ENCODE results near the gene IER5. TPM values are rescaled to one million over a fixed set of nuclear protein-coding genes. Genes with fewer than 3 reads are reported as not detected.

The IER5 gene
- total RNA-seq, 4 donors from 2014 or later = 4.9 to 9.9 (median 6.4) TPM

GRCh38 chr1:181126871-181127587 is 38.5 kb downstream of the IER5 start:
- TF ChIP-seq CTCF (IDR thresholded peaks at IDR 0.05; ENCODE audit: low read depth) = no peak

- TF ChIP-seq CTCF (IDR thresholded peaks at IDR 0.05; ENCODE audit: low read depth) = no peak
Observed at GRCh38 chr1:181127898-181128453, 39.5 kb downstream of the IER5 start.

- no peak for TF ChIP-seq CTCF (IDR thresholded peaks at IDR 0.05; ENCODE audit: low read depth)
Observed at GRCh38 chr1:181128592-181129497, 40.3 kb downstream of the IER5 start.

GRCh38 chr1:181129771-181130606 is 41.5 kb downstream of the IER5 start:
- no peak for TF ChIP-seq CTCF (IDR thresholded peaks at IDR 0.05; ENCODE audit: low read depth)

- TF ChIP-seq CTCF (IDR thresholded peaks at IDR 0.05; ENCODE audit: low read depth) = no peak
Observed at GRCh38 chr1:181131255-181131941, 42.9 kb downstream of the IER5 start.

- TF ChIP-seq CTCF (IDR thresholded peaks at IDR 0.05; ENCODE audit: low read depth) = no peak
Observed at GRCh38 chr1:181133441-181133951, 45.0 kb downstream of the IER5 start.
